NCI-H524 (cell line): ENCODE measurements around the gene ONECUT1.

Experiments used
- DNase-seq, 2 experiments: peaks; one replicate each; lab custom pipeline; 2025; lab: John Stamatoyannopoulos, UW

The ONECUT1 gene

DNA sequence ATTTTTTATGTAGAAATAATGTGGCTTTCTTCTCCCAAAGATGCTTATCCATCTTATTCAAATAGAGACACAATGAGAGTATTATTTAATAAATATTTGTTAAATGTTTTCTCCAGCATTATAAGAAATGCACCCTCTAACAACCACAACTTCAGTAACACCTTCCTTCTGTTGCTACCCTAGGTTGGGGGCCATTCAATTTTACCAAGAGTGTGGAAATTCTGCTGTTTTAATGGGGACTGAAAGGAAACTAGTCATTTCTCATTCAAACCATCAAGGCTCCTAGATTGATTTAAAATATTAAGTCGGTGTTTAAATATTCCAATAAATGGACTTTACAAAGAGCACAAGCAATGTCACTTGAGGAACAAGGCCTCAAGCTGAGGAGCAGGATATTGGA, 7.6 kb downstream of the ONECUT1 start:
- no peak for DNase-seq

- peak; percentile 29 to 71 for DNase-seq
These were observed 9.8 kb downstream of the ONECUT1 start for GRCh38 chr15:52780172-52780980.

GRCh38 chr15:52778457-52778856, 11.7 kb downstream of the ONECUT1 start:
- no peak for DNase-seq

DNA sequence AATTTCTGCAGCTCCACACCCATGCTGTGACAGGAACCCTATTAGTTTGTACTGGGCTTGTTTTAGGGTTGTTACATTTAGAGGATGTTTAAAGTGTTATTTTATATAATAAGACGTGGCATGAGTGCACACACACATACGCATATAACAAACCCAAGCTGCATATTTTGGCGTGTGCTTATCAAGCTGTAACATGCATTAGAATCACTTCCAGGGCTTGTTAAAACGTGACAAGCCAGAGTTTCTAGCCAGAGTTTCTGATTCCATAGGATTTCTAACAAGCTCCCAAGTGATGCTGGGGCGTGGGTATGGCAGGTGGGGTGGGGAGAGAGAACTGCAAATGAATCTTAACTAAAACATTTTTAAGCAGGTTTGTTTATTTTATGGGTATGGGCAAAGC, 17.4 kb downstream of the ONECUT1 start:
- no peak for DNase-seq

- no peak for DNase-seq
These were observed 24.4 kb downstream of the ONECUT1 start for GRCh38 chr15:52765785-52766184.

DNA sequence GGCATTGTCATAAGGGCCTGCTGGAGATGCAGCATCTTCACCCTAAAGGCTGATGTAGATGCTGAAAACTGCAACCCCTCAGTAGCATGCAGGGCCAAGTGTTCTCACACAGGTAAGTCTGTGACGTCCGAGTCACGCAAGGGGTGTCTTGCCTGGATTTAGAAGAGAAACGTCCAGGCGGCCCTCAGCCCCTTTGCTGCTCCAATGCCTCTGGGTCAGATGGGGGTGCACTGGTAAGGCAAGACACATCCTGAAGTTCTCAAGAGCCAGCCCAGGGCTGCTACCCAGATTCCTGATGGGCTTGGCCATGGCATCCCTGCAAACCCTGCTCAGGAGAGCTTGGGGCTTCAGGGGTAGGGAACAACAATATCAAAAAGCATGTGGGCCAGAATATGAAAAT, 25.4 kb downstream of the ONECUT1 start:
- no peak for DNase-seq

- no peak for DNase-seq
These were observed 27.5 kb downstream of the ONECUT1 start for GRCh38 chr15:52762621-52763020.

DNA sequence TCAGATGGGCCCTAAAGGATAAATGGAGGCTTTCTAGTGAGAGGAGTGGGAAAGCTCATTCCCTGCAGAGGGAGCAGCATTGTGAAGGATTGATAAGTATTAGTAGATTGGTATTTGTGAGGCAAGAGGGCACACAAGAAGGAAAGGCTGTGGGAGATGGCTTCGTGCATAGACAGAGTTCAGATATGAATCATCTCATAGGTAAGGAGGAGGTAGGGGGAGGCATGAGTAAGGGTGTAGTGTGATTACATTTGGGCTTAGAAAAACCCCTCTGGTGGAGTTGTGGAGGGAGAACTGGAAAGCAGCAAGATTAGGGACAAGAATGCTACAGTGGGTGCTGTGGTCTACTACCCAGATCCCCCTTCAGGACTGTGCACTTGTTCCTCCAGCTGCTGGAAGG, 29.6 kb downstream of the ONECUT1 start:
- DNase-seq = no peak

- no peak for DNase-seq
These were observed 30.2 kb downstream of the ONECUT1 start for GRCh38 chr15:52759969-52760368.

GRCh38 chr15:52757496-52757895, 32.6 kb downstream of the ONECUT1 start:
- no peak for DNase-seq

- no peak for DNase-seq
These were observed 38.6 kb downstream of the ONECUT1 start for GRCh38 chr15:52751522-52751921.

DNA sequence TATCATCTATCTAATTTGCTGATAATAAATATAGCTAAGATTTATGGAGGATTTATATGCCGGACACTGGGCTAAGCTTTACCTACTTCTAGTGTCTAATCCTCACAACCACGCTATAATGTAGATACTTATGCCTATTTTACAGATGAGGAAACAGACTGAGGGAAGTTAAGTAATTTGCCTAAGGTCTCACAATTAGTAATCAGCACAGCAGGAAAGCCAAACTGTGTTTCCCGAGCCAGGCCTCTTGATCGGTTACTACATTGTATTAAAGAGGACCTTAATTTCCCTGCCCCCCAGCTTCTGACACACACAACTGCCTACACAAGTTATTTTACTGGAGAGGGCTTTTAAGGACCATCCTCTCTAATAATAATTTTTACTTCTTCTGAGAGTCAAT, 40.9 kb downstream of the ONECUT1 start:
- DNase-seq = no peak

GRCh38 chr15:52746162-52746757, 43.9 kb downstream of the ONECUT1 start:
- DNase-seq = no peak

- DNase-seq = no peak
These were observed 44.6 kb downstream of the ONECUT1 start for GRCh38 chr15:52745326-52746161.

DNA sequence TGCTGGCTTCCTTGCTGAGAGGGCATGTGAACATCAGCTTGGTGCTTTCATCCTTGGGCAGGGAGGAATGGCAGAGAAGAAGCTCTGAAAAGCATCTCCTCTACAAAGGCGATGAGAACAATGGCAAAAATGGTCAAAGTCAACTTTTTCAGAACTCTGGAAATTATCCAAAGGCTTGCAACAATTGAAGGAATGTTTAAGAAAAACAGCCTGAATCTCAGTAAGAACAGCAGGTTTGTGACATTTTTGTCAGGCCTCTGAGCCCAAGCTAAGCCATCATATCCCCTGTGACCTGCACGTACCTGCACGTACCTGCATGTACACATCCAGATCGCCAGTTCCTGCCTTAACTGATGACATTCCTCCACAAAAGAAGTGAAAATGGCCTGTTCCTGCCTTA, 51.8 kb downstream of the ONECUT1 start:
- DNase-seq = no peak

GRCh38 chr15:52737720-52738119, 52.4 kb downstream of the ONECUT1 start:
- DNase-seq = no peak

DNA sequence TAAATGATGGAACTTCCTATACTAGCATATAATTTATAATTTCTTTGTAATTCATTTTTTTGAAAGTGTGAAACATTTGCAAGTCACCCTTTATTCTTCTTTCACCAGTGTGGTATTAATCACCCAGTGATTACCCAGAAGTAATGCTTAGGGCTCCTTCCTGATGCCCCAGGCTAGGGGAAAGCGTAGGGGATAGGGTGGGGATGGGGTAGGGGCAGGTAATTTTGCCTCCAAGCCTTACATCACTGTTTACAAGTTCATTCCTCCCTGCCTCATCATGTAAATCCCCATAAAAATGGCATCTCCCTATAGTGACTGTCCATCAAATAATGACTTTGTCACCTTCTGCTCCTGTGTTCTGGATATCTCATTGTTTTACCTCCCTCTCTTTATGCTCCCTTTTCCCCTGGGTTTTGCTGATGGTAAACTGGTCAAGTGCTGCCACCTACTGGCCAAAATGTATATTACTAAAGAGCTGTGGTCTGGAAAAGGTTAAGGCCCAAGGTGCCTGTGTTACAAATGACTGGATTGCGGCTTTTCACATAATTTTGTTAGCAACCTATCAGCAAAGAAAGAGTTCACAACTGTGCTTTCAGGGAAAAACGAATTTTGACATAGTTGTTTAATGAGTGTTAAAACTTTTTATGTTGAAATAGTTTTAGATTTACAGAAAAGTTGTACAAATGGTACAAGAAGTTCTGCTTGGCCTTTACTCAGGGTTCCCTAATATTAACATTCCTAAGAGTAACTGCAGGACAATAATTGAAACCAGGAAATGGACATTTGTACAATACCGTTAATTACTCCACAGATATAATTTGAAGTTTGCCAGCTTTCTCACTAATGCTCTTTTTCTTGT, 54.7 kb downstream of the ONECUT1 start:
- DNase-seq = peak; percentile 80 to 90

- DNase-seq = no peak
These were observed 55.8 kb downstream of the ONECUT1 start for GRCh38 chr15:52734329-52734728.

DNA sequence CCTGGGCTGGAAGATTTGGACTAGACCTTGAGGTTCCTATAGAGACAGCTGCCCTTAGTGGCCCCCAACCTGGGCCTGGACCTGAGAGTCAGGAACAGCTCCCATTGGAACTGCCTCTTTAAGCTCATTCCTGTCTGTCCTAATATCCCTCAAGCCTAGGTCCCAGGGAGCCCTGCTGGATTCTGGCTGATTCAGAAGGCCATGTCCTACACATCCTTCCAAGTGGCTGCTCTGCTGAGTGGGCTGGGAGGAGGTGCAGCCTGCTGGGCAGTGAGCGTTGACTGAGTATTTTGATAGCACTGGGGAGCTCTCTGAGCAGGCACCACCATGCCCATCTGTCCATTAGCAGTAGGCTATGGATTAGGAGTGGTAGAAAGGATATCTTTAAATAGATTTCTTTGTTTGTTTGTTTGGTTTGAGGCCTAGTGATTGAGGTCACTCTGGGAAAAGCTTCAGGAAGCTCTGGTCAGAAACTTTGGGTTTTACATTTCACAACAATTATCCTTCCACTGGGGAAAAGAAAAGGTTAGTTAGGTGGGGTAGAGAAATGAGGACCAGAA, 56.4 kb downstream of the ONECUT1 start:
- DNase-seq = no peak

DNA sequence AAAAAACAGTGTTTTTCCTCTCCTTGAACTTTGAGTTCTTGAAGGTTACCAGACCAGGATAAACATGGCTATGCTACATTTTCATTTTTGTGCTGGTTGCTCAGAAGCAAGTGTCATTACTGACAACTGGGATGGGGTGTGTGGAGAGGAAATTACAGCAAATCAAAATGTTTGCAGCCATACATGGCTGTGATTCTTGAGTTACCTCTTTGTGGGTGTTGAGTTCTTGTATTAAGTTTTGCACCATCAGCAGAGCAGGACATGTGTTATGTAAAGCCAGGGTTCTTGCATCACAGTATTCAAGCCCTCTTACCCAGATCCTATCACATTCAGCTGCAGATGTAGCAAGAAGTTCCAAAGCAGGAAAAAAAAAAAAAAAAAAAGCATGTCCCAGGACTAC, 57.0 kb downstream of the ONECUT1 start:
- DNase-seq = no peak

GRCh38 chr15:52732551-52732950, 57.6 kb downstream of the ONECUT1 start:
- DNase-seq = no peak
